ENCODE measurements around the gene LYRM2.
A peak's percentile ranks its signal among the peaks of the same experiment; 100 is the strongest.

Gene LYRM2

DNA sequence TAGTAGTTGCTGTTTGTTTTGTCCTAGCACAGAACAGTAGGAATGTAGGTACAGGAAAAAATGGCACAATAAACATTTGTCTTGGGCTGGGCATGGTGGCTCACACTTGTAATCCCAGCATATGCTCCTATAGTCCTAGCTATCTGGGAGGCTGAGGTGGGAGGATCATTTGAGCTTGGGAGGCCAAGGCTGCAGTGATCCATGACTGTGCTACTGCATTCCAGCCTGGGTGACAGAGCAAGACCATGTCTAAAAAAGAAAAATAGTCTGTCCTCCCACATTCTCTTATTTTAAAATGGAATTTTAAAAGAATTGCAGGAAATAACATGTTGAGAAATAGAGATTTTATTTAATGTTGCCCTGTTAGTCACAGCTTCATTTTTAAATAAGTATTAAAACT, 117.8 kb downstream of the LYRM2 start:
- no peaks in the 10 kb centered on the region for H3K9me3 ChIP-seq (ENCODE audit: severe bottlenecking)
- H3K27ac ChIP-seq = no peak overlapping the region
- H3K36me3 ChIP-seq = no peaks in the 10 kb centered on the region
- no peak for DNase-seq
- H3K27me3 ChIP-seq (ENCODE audit: insufficient read depth, low read depth, severe bottlenecking) = no peaks in the 10 kb centered on the region
- H3K4me3 ChIP-seq (ENCODE audit: low read depth, low read length) = no peak overlapping the region
- TF ChIP-seq, protein P1, sequence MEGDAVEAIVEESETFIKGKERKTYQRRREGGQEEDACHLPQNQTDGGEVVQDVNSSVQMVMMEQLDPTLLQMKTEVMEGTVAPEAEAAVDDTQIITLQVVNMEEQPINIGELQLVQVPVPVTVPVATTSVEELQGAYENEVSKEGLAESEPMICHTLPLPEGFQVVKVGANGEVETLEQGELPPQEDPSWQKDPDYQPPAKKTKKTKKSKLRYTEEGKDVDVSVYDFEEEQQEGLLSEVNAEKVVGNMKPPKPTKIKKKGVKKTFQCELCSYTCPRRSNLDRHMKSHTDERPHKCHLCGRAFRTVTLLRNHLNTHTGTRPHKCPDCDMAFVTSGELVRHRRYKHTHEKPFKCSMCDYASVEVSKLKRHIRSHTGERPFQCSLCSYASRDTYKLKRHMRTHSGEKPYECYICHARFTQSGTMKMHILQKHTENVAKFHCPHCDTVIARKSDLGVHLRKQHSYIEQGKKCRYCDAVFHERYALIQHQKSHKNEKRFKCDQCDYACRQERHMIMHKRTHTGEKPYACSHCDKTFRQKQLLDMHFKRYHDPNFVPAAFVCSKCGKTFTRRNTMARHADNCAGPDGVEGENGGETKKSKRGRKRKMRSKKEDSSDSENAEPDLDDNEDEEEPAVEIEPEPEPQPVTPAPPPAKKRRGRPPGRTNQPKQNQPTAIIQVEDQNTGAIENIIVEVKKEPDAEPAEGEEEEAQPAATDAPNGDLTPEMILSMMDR (IDR thresholded peaks at IDR 0.05; ENCODE audit: low read depth, low read length) = no peak

DNA sequence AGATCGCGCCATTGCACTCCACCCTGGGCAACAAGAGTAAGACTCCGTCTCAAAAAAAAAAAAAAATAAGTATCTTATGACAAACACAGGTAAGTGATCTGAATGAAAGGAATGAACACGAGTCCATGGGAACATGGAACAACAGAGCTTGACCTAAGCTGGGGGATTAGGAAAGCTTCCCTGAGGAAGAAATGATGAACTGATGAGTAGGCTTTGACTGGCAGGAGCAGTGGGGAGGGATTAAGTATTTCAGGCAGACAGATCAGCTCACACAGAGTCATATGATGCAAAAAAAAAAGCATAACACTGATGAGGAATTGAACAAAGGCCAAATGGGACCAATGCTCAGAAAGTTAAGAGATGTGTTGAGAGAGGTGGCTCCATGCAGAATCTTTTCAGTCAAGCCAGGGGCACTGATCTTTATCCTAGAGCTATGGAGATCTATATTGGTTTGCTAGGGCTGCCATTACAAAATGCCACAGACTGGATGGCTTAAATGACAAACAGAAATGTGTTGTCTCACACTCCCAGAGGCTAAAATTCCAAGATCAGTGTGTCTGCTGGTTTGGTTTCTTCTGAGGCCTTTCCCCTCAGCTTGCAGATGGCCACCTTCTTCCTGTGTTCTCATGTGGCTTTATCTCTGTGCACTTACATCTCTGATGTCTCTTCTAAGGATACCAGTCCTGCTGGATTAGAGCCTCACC, 120.0 kb downstream of the LYRM2 start:
- Histone ChIP-seq H3K9me3 (ENCODE audit: severe bottlenecking) (no peaks in the 10 kb centered on the region), H3K36me3 (no peaks in the 10 kb centered on the region), H3K4me3 (ENCODE audit: low read depth, low read length) (no peak overlapping the region), H3K27me3 (ENCODE audit: insufficient read depth, low read depth, severe bottlenecking) (no peaks in the 10 kb centered on the region), H3K27ac (no peak overlapping the region)
- TF ChIP-seq, protein P1 (IDR thresholded peaks at IDR 0.05; ENCODE audit: low read depth, low read length) = no peak
- peak; percentile 40 for DNase-seq

All from WERI-Rb-1 (cell line).